ENCODE data around the gene NCBP2. TPM values are rescaled to one million over a fixed set of nuclear protein-coding genes. Genes with fewer than 3 reads are reported as not detected.

NCBP2 gene
- polyA plus RNA-seq, 1 of the 3 experiments (the other 2 are of a cell fraction), result 128 TPM

DNA sequence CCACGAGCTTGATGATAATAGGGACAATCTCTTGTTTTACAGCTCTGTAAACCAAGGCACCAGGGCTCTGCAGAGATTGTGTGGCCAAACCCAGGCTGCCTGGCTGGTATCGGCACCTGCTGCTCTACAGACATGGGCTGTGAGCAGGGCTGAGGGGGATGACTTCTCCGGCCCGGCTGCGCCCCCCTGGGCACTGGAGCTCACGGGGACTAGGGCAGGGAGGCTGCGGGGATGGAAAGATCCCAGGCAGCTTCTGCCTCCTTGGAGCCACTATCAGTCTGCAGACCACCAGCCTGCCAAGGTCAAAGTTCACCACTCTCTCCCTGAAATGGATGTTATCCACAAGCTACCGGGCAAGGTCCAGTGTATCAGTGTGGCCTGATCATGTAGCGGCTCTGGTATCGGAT, 48.3 kb upstream of the NCBP2 start:
- WGBS (ENCODE audit: low lambda C conversion rate), result 91% methylated on average over 6 of the region's 10 CpGs
- H3F3A ChIP-seq (replicated peaks; ENCODE audit: insufficient read depth), result no peaks in the 10 kb centered on the region
- no peak overlapping the region for H2AFZ ChIP-seq (ENCODE audit: low read depth)
- H3K9ac ChIP-seq, result no peak overlapping the region
- no peak overlapping the region for H3K4me2 ChIP-seq
- ChIA-PET CTCF (interaction anchor here (0.8 to 4.7 kb wide), 5 partner anchors 12 to 39 kb away, joined by 3 to 26 read pairs (median 12); partner anchors contain the start of gene MELTF), POLR2A (no interaction called here)
- no peaks in the 10 kb centered on the region for H3K9me3 ChIP-seq
- no peaks in the 10 kb centered on the region; the same call in 1 of the 2 replicates for H3K27me3 ChIP-seq (ENCODE audit: insufficient read depth)
- H4K20me1 ChIP-seq (ENCODE audit: insufficient read depth), result no peaks in the 10 kb centered on the region
- no peaks in the 10 kb centered on the region for H3K36me3 ChIP-seq (replicated peaks in 1 of 2; ENCODE audit: control insufficient read depth in 1 of 2, insufficient read depth in 2 of 2, low read length in 1 of 2)
- H3K4me3 ChIP-seq (ENCODE audit: low read depth in 2 of 2, low read length in 1 of 2), result no peak overlapping the region
- H3K9me2 ChIP-seq, result no peaks in the 10 kb centered on the region
- no peak for TF ChIP-seq PBX3 (IDR thresholded peaks at IDR 0.05)
- TF ChIP-seq CTCF (IDR thresholded peaks at IDR 0.05), result no peak
- TF ChIP-seq RFX5 (IDR thresholded peaks at IDR 0.05; ENCODE audit: low read length), result no peak
- no peak for TF ChIP-seq USF2 (IDR thresholded peaks at IDR 0.05; ENCODE audit: borderline replicate concordance, low read depth, low read length)
- TF ChIP-seq TCF12 (IDR thresholded peaks at IDR 0.05), result no peak
- no peak for TF ChIP-seq FOXM1 (IDR thresholded peaks at IDR 0.05; ENCODE audit: low read depth)
- no peak for TF ChIP-seq POLR2AphosphoS5 (IDR thresholded peaks at IDR 0.05; ENCODE audit: low read depth, low read length)
- no peak for TF ChIP-seq TEAD4 (IDR thresholded peaks at IDR 0.05; ENCODE audit: borderline replicate concordance, insufficient read depth)
- TF ChIP-seq CHD2 (IDR thresholded peaks at IDR 0.05; ENCODE audit: low read length, partially characterized antibody), result no peak
- TF ChIP-seq EZH2phosphoT487 (IDR thresholded peaks at IDR 0.05; ENCODE audit: borderline replicate concordance, low read depth), result no peak
- no peak for TF ChIP-seq MEF2A (IDR thresholded peaks at IDR 0.05; ENCODE audit: borderline replicate concordance, low read depth)
- TF ChIP-seq GATA2 (CRISPR knock-in tag; IDR thresholded peaks at IDR 0.05), result no peak
- no peak for TF ChIP-seq YY1 (IDR thresholded peaks at IDR 0.05; ENCODE audit: low read depth)
- TF ChIP-seq MAX (IDR thresholded peaks at IDR 0.05; ENCODE audit: low read depth), result no peak
- TF ChIP-seq FOXJ3 (CRISPR knock-in tag; IDR thresholded peaks at IDR 0.05), result no peak
- no peak for TF ChIP-seq GABPA (IDR thresholded peaks at IDR 0.05; ENCODE audit: low read depth)
- no peak overlapping the region for H3K27ac ChIP-seq (ENCODE audit: low read depth in 2 of 2, low read length in 1 of 2)
- no peaks in the 10 kb centered on the region for H3K79me2 ChIP-seq (ENCODE audit: insufficient read depth)
- no peak for DNase-seq
- H3K4me1 ChIP-seq (ENCODE audit: control insufficient read depth in 1 of 2, insufficient read depth in 2 of 2, low read depth in 1 of 2, low read length in 1 of 2), result peaks cover 0 to 11% of the 10 kb centered on the region in 2 experiments; a peak in 1 of 4 replicates

Data from SK-N-SH (cell line).